Fibroblast of lung (primary cell): ENCODE data around the gene DLG4.
A peak's percentile ranks its signal among the peaks of the same experiment; 100 is the strongest.

Experiments used
- EZH2 ChIP-seq: IDR thresholded peaks from 2 replicates; pipeline ENCODE4 v1.5.1; 2012; ENCODE audit warnings: low read length, control low read depth, mild to moderate bottlenecking; ENCODE audit errors: missing control alignments
- TF ChIP-seq, protein P1 (sequence below), 2 donors: IDR thresholded peaks in 1 of 2; conservative IDR thresholded peaks in 1 of 2; 1 replicate in 1 of 2; 2 replicates in 1 of 2; pipeline ENCODE4 v1.5.1; 2011 to 2012; ENCODE audit warnings: low read length in 2 of 2, control low read depth in 1 of 2, inconsistent platforms in 1 of 2, low read depth in 1 of 2, mild to moderate bottlenecking in 1 of 2

DNA sequence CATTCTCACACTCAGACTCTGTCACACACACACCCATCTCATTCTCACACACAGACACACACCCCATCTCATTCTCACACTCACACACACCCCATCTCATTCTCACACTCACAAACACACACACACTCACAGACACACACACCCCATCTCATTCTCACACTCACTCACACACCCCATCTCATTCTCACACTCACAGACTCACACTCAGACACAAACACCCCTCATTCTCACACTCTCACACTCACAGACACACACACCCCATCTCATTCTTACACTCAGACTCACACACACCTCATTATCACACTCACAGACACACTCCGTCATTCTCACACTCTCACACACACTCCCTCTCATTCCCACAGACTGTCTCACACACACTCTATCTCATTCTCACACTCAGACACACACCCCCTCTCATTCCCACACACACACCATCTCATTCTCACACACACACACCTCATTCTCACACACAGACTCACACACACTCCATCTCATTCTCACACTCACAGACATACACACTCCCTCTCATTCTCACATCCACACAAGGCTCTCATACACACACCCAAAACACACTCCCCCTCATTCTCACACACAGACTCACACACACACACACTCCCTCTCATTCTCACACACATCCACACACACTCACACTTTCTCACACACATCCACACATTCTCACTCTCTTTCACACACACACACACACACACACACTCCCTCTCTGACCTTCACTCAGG is 43.4 kb downstream of the DLG4 start:
- TF ChIP-seq, protein P1, sequence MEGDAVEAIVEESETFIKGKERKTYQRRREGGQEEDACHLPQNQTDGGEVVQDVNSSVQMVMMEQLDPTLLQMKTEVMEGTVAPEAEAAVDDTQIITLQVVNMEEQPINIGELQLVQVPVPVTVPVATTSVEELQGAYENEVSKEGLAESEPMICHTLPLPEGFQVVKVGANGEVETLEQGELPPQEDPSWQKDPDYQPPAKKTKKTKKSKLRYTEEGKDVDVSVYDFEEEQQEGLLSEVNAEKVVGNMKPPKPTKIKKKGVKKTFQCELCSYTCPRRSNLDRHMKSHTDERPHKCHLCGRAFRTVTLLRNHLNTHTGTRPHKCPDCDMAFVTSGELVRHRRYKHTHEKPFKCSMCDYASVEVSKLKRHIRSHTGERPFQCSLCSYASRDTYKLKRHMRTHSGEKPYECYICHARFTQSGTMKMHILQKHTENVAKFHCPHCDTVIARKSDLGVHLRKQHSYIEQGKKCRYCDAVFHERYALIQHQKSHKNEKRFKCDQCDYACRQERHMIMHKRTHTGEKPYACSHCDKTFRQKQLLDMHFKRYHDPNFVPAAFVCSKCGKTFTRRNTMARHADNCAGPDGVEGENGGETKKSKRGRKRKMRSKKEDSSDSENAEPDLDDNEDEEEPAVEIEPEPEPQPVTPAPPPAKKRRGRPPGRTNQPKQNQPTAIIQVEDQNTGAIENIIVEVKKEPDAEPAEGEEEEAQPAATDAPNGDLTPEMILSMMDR (conservative IDR thresholded peaks at IDR 0.05 in 1 of 2, IDR thresholded peaks at IDR 0.05 in 1 of 2; ENCODE audit: low read depth in 1 of 2, low read length in 2 of 2) = no peak
- peak; percentile 36 for TF ChIP-seq EZH2
